T-helper 1 cell treated with Interleukin-12 subunit alpha and Interleukin-12 subunit beta and Interleukin-4 antibody, amounts not matched to agents 30 μg/mL and 1 μg/mL, for 36 hours (primary cell): ENCODE measurements around the gene PLCXD3.
"Not testable (repeated sequence)": the region's sequence is repeated elsewhere in the genome, so short reads cannot be mapped to it uniquely, and the experiment has no call there.

ENCODE experiments used
- H3K27ac Mint-ChIP-seq: one replicate; pipeline ENCODE4 v1.8.0; 2021; ENCODE audit warnings: mild to moderate bottlenecking, mixed read lengths
- H3K27me3 Mint-ChIP-seq: one replicate; pipeline ENCODE4 v1.8.0; 2021; ENCODE audit warnings: low read depth, mixed read lengths
- H3K36me3 Mint-ChIP-seq: one replicate; pipeline ENCODE4 v1.8.0; 2021; ENCODE audit warnings: low read depth, mixed read lengths
- H3K4me1 Mint-ChIP-seq: one replicate; pipeline ENCODE4 v1.8.0; 2021; ENCODE audit warnings: low read depth, mixed read lengths
- H3K4me3 Mint-ChIP-seq: one replicate; pipeline ENCODE4 v1.8.0; 2021; ENCODE audit warnings: mild to moderate bottlenecking, moderate library complexity, mixed read lengths
- H3K9me3 Mint-ChIP-seq: one replicate; pipeline ENCODE4 v1.8.0; 2021; ENCODE audit warnings: mixed read lengths

The PLCXD3 gene

GRCh38 chr5:41335596-41336181 lies 174.7 kb downstream of the PLCXD3 start:
- Mint-ChIP-seq H3K27me3 (no peaks in the 10 kb centered on the region), H3K27ac (no peak overlapping the region), H3K36me3 (no peaks in the 10 kb centered on the region), H3K9me3 (no peaks in the 10 kb centered on the region), H3K4me1 (no peaks in the 10 kb centered on the region), H3K4me3 (no peak overlapping the region)

- no peak overlapping the region for H3K27ac Mint-ChIP-seq
- no peaks in the 10 kb centered on the region for H3K4me1 Mint-ChIP-seq
- H3K36me3 Mint-ChIP-seq: no peaks in the 10 kb centered on the region
- H3K9me3 Mint-ChIP-seq: peaks cover 4% of the 10 kb centered on the region
- H3K4me3 Mint-ChIP-seq: no peak overlapping the region
- H3K27me3 Mint-ChIP-seq: no peaks in the 10 kb centered on the region
These were observed 175.6 kb downstream of the PLCXD3 start for GRCh38 chr5:41334758-41335157.

GRCh38 chr5:41334221-41334620 lies 176.2 kb downstream of the PLCXD3 start:
- no peaks in the 10 kb centered on the region for H3K27me3 Mint-ChIP-seq
- no peak overlapping the region for H3K27ac Mint-ChIP-seq
- no peaks in the 10 kb centered on the region for H3K36me3 Mint-ChIP-seq

GRCh38 chr5:41325074-41325473 lies 185.3 kb downstream of the PLCXD3 start:
- H3K4me3 Mint-ChIP-seq: no peak overlapping the region
- peaks cover 2% of the 10 kb centered on the region for H3K9me3 Mint-ChIP-seq
- H3K27ac Mint-ChIP-seq: no peak overlapping the region
- H3K4me1 Mint-ChIP-seq: no peaks in the 10 kb centered on the region
- no peaks in the 10 kb centered on the region for H3K27me3 Mint-ChIP-seq
- H3K36me3 Mint-ChIP-seq: no peaks in the 10 kb centered on the region

More at GRCh38 chr5:41334221-41334620, 176.2 kb downstream of the PLCXD3 start:
- Mint-ChIP-seq H3K9me3 (peaks cover 4% of the 10 kb centered on the region), H3K4me1 (no peaks in the 10 kb centered on the region), H3K4me3 (no peak overlapping the region)

- H3K27me3 Mint-ChIP-seq, H3K9me3 Mint-ChIP-seq, H3K36me3 Mint-ChIP-seq, H3K4me1 Mint-ChIP-seq, H3K27ac Mint-ChIP-seq, H3K4me3 Mint-ChIP-seq: not testable (repeated sequence)
These were observed 187.6 kb downstream of the PLCXD3 start for GRCh38 chr5:41322826-41323225.

GRCh38 chr5:41312478-41313060 lies 197.8 kb downstream of the PLCXD3 start:
- H3K9me3 Mint-ChIP-seq: no peaks in the 10 kb centered on the region
- peak overlapping the region; percentile 36 for H3K27ac Mint-ChIP-seq
- no peaks in the 10 kb centered on the region for H3K36me3 Mint-ChIP-seq
- H3K4me1 Mint-ChIP-seq: no peaks in the 10 kb centered on the region
- no peak overlapping the region for H3K4me3 Mint-ChIP-seq
- no peaks in the 10 kb centered on the region for H3K27me3 Mint-ChIP-seq

- no peaks in the 10 kb centered on the region for H3K27me3 Mint-ChIP-seq
These were observed 198.3 kb downstream of the PLCXD3 start for GRCh38 chr5:41312066-41312465.

GRCh38 chr5:41309275-41309674 lies 201.1 kb downstream of the PLCXD3 start:
- no peaks in the 10 kb centered on the region for H3K36me3 Mint-ChIP-seq
- no peaks in the 10 kb centered on the region for H3K27me3 Mint-ChIP-seq
- H3K4me3 Mint-ChIP-seq: no peak overlapping the region
- H3K9me3 Mint-ChIP-seq: no peaks in the 10 kb centered on the region
- H3K4me1 Mint-ChIP-seq: no peaks in the 10 kb centered on the region
- H3K27ac Mint-ChIP-seq: no peak overlapping the region

More at GRCh38 chr5:41312066-41312465, 198.3 kb downstream of the PLCXD3 start:
- H3K4me3 Mint-ChIP-seq: no peak overlapping the region
- no peaks in the 10 kb centered on the region for H3K9me3 Mint-ChIP-seq
- H3K27ac Mint-ChIP-seq: no peak overlapping the region
- H3K36me3 Mint-ChIP-seq: no peaks in the 10 kb centered on the region
- no peaks in the 10 kb centered on the region for H3K4me1 Mint-ChIP-seq

- Mint-ChIP-seq H3K4me1 (no peaks in the 10 kb centered on the region), H3K9me3 (no peaks in the 10 kb centered on the region), H3K27ac (no peak overlapping the region)
These were observed 204.4 kb downstream of the PLCXD3 start for GRCh38 chr5:41306005-41306404.

GRCh38 chr5:41305056-41305455 lies 205.3 kb downstream of the PLCXD3 start:
- no peaks in the 10 kb centered on the region for H3K4me1 Mint-ChIP-seq
- H3K36me3 Mint-ChIP-seq: no peaks in the 10 kb centered on the region
- H3K27ac Mint-ChIP-seq: no peak overlapping the region
- H3K4me3 Mint-ChIP-seq: no peak overlapping the region
- H3K27me3 Mint-ChIP-seq: no peaks in the 10 kb centered on the region
- no peaks in the 10 kb centered on the region for H3K9me3 Mint-ChIP-seq

More at GRCh38 chr5:41306005-41306404, 204.4 kb downstream of the PLCXD3 start:
- Mint-ChIP-seq H3K4me3 (no peak overlapping the region), H3K36me3 (no peaks in the 10 kb centered on the region), H3K27me3 (no peaks in the 10 kb centered on the region)

- Mint-ChIP-seq H3K4me3 (no peak overlapping the region), H3K9me3 (no peaks in the 10 kb centered on the region), H3K4me1 (no peaks in the 10 kb centered on the region), H3K27ac (no peak overlapping the region), H3K27me3 (no peaks in the 10 kb centered on the region), H3K36me3 (no peaks in the 10 kb centered on the region)
These were observed 214.3 kb downstream of the PLCXD3 start for GRCh38 chr5:41296066-41296465.

- Mint-ChIP-seq H3K27me3 (no peaks in the 10 kb centered on the region), H3K27ac (no peak overlapping the region), H3K9me3 (no peaks in the 10 kb centered on the region), H3K36me3 (no peaks in the 10 kb centered on the region), H3K4me3 (no peak overlapping the region), H3K4me1 (no peaks in the 10 kb centered on the region)
These were observed 219.1 kb downstream of the PLCXD3 start for GRCh38 chr5:41291323-41291722.

GRCh38 chr5:41290810-41291209 lies 219.6 kb downstream of the PLCXD3 start:
- no peaks in the 10 kb centered on the region for H3K4me1 Mint-ChIP-seq
- no peaks in the 10 kb centered on the region for H3K36me3 Mint-ChIP-seq
- no peak overlapping the region for H3K27ac Mint-ChIP-seq
- no peak overlapping the region for H3K4me3 Mint-ChIP-seq
- H3K9me3 Mint-ChIP-seq: no peaks in the 10 kb centered on the region
- H3K27me3 Mint-ChIP-seq: no peaks in the 10 kb centered on the region

GRCh38 chr5:41289970-41290464 lies 220.4 kb downstream of the PLCXD3 start:
- H3K36me3 Mint-ChIP-seq: no peaks in the 10 kb centered on the region
- H3K4me1 Mint-ChIP-seq: no peaks in the 10 kb centered on the region
- no peak overlapping the region for H3K27ac Mint-ChIP-seq
- H3K27me3 Mint-ChIP-seq: no peaks in the 10 kb centered on the region
- no peaks in the 10 kb centered on the region for H3K9me3 Mint-ChIP-seq
- no peak overlapping the region for H3K4me3 Mint-ChIP-seq

- Mint-ChIP-seq H3K4me3 (no peak overlapping the region), H3K9me3 (no peaks in the 10 kb centered on the region), H3K27me3 (peaks cover 3% of the 10 kb centered on the region)
These were observed 223.7 kb downstream of the PLCXD3 start for GRCh38 chr5:41286696-41287095.

More at GRCh38 chr5:41286696-41287095, 223.7 kb downstream of the PLCXD3 start:
- Mint-ChIP-seq H3K27ac (no peak overlapping the region), H3K36me3 (no peaks in the 10 kb centered on the region), H3K4me1 (no peaks in the 10 kb centered on the region)
